ENCODE results near the gene DEPDC5. TPM values are rescaled to one million over a fixed set of nuclear protein-coding genes. Genes with fewer than 3 reads are reported as not detected.

The DEPDC5 gene
- total and polyA plus RNA-seq, 2 of the 8 experiments (the other 6 are each of a cell fraction or from before 2014, with no cell fraction given) = 18.3 to 26.5 TPM

DNA sequence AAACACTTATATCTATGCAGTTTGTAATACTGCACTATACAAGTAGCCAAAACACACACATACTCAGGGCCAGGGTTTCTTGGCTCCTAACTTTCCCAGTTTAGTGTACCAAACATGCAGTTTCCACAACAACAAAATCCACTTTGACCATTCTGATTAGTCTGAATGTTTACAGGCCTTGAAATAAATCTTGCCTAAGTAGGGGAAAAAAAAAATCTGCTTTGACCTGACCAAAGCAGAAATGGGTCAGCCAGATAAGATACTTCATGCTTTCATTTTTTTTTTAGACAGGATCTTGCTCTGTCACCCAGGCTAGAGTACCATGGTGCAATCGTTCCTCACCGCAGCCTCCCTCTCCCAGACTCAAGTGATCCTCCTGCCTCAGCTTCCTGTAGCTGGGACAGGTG, 14.0 kb upstream of the DEPDC5 start:
- Histone ChIP-seq H2BK5ac (ENCODE audit: low read depth, low read length) (no peak overlapping the region), H2AFZ (ENCODE audit: low read length) (no peak overlapping the region), H2BK12ac (ENCODE audit: low read depth, low read length) (no peak overlapping the region), H2AK5ac (ENCODE audit: low read depth, low read length) (no peak overlapping the region), H3K27me3 (replicated peaks in 1 of 4; ENCODE audit: control insufficient read depth in 3 of 4, extremely low read depth in 1 of 4, insufficient read depth in 3 of 4, low read length in 3 of 4) (no peaks in the 10 kb centered on the region), H3K79me2 (ENCODE audit: control insufficient read depth in 1 of 2, insufficient read depth in 2 of 2, low read length in 2 of 2) (peaks cover 23 to 88% of the 10 kb centered on the region in 2 experiments), H4K20me1 (replicated peaks in 1 of 2; ENCODE audit: control insufficient read depth in 1 of 2, insufficient read depth in 2 of 2, low read length in 2 of 2) (peaks cover 7 to 9% of the 10 kb centered on the region in 2 experiments), H3K14ac (ENCODE audit: insufficient read length) (no peak overlapping the region), H3K9me3 (ENCODE audit: insufficient read depth in 2 of 2, low read depth in 1 of 2, low read length in 1 of 2) (no peaks in the 10 kb centered on the region), H3K4me3 (ENCODE audit: extremely low read depth in 1 of 4, insufficient read depth in 2 of 4, low read depth in 3 of 4, low read length in 4 of 4) (no peak overlapping the region), H4K8ac (ENCODE audit: extremely low read depth, insufficient read depth, low read length) (no peak overlapping the region), H4K5ac (ENCODE audit: insufficient read length, low read depth, low read length) (no peak overlapping the region), H3K9ac (replicated peaks in 1 of 4; ENCODE audit: extremely low read depth in 1 of 4, low read depth in 3 of 4, low read length in 3 of 4) (no peak overlapping the region), H3K79me1 (ENCODE audit: low read depth, low read length) (peaks cover 3% of the 10 kb centered on the region; the same call in 1 of the 2 replicates), H3K27ac (ENCODE audit: low read depth, low read length) (no peak overlapping the region), H3K23ac (ENCODE audit: insufficient read length) (no peak overlapping the region), H2BK20ac (ENCODE audit: low read length) (no peak overlapping the region), H3K36me3 (ENCODE audit: control insufficient read depth in 2 of 4, insufficient read depth in 4 of 4, low read length in 3 of 4) (peaks cover 7 to 42% (median 19%) of the 10 kb centered on the region in 4 experiments), H3K4ac (replicated peaks; ENCODE audit: insufficient read length, low read depth, low read length) (no peak overlapping the region), H2BK15ac (ENCODE audit: low read length) (no peak overlapping the region), H3K18ac (ENCODE audit: extremely low read depth, low read length) (no peak overlapping the region), H3K4me2 (ENCODE audit: insufficient read depth in 1 of 2, low read depth in 2 of 2, low read length in 2 of 2) (no peak overlapping the region), H3K23me2 (ENCODE audit: low read depth, low read length) (no peaks in the 10 kb centered on the region), H4K91ac (replicated peaks; ENCODE audit: insufficient read length, low read length) (no peak overlapping the region), H3K56ac (replicated peaks; ENCODE audit: insufficient read length, low read depth, low read length) (no peak overlapping the region), H2BK120ac (replicated peaks; ENCODE audit: low read depth, low read length) (no peak overlapping the region), H3K4me1 (replicated peaks in 1 of 4; ENCODE audit: control insufficient read depth in 3 of 4, insufficient read depth in 4 of 4, low read length in 3 of 4) (peaks cover 0 to 2% (median 0%) of the 10 kb centered on the region in 4 experiments; a peak in 1 of 7 replicates)
- ChIA-PET POLR2A (ENCODE audit: partially characterized antibody) (interaction anchor here (0.6 to 0.9 kb wide), 4 partner anchors 10 to 289 kb away, joined by 3 to 5 read pairs (median 3); partner anchors contain the start of gene DEPDC5), CTCF (ENCODE audit: partially characterized antibody) (interaction anchor here (1.6 kb wide), 1 partner anchor 38 kb away, joined by 3 read pairs; no protein-coding TSS in a partner anchor)
- FAIRE-seq = no peak
- 80% methylated on average over 2 of the region's 2 CpGs; no CpG with 5 or more reads in 1 of the 2 experiments for WGBS, 2 experiments (ENCODE audit: extremely low coverage in 1 of 2, insufficient coverage in 1 of 2, insufficient read length in 1 of 2, insufficient replicate concordance in 2 of 2, low coverage in 1 of 2, low lambda C conversion rate in 2 of 2, missing lambda C conversion rate in 1 of 2)
- no peak for DNase-seq (ENCODE audit: low read depth in 1 of 2, low spot score in 2 of 2)
- TF ChIP-seq SRF (IDR thresholded peaks at IDR 0.05; ENCODE audit: low read depth, low read length) = no peak
- no peak for TF ChIP-seq ZNF274 (IDR thresholded peaks at IDR 0.05; ENCODE audit: borderline replicate concordance, extremely low read depth, low read length)
- no peak for TF ChIP-seq POU5F1 (IDR thresholded peaks at IDR 0.05; ENCODE audit: low read depth, low read length)
- TF ChIP-seq, protein P1, sequence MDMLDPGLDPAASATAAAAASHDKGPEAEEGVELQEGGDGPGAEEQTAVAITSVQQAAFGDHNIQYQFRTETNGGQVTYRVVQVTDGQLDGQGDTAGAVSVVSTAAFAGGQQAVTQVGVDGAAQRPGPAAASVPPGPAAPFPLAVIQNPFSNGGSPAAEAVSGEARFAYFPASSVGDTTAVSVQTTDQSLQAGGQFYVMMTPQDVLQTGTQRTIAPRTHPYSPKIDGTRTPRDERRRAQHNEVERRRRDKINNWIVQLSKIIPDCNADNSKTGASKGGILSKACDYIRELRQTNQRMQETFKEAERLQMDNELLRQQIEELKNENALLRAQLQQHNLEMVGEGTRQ (IDR thresholded peaks at IDR 0.05; ENCODE audit: low read length) = no peak
- no peak for TF ChIP-seq BCL11A (IDR thresholded peaks at IDR 0.05; ENCODE audit: low read depth in 2 of 2, low read length in 2 of 2)
- no peak for TF ChIP-seq YY1 (IDR thresholded peaks at IDR 0.05; ENCODE audit: low read depth, low read length)
- TF ChIP-seq EGR1 (IDR thresholded peaks at IDR 0.05; ENCODE audit: borderline replicate concordance, low read depth, low read length) = no peak
- no peak for TF ChIP-seq SP1 (IDR thresholded peaks at IDR 0.05; ENCODE audit: low read depth, low read length)
- no peak for TF ChIP-seq CHD2 (IDR thresholded peaks at IDR 0.05; ENCODE audit: low read length)
- no peak for TF ChIP-seq MAFK (IDR thresholded peaks at IDR 0.05; ENCODE audit: low read depth, low read length)
- no peak for TF ChIP-seq TCF12 (IDR thresholded peaks at IDR 0.05; ENCODE audit: low read depth, low read length)
- TF ChIP-seq CHD1 (IDR thresholded peaks at IDR 0.05; ENCODE audit: low read depth, low read length) = no peak
- no peak for TF ChIP-seq SAP30 (IDR thresholded peaks at IDR 0.05; ENCODE audit: insufficient read depth, insufficient replicate concordance, low read length)
